GM19043 (cell line): Measurements from ENCODE around the gene KIF1A.

Source experiments
- ATAC-seq: cut with Tn5 transposase; IDR thresholded peaks from one replicate; pipeline ENCODE4 v1.9.1; 2021; ENCODE audit warnings: low read depth; ENCODE audit not compliant: unreplicated experiment

The KIF1A gene

GRCh38 chr2:240672701-240673190, 147.3 kb downstream of the KIF1A start:
- ATAC-seq = no peak

GRCh38 chr2:240672076-240672700, 147.8 kb downstream of the KIF1A start:
- ATAC-seq = no peak

- ATAC-seq = no peak
Measured at GRCh38 chr2:240670950-240671349, 149.1 kb downstream of the KIF1A start.

GRCh38 chr2:240670402-240670801, 149.6 kb downstream of the KIF1A start:
- ATAC-seq = no peak

GRCh38 chr2:240664622-240665021, 155.4 kb downstream of the KIF1A start:
- ATAC-seq = no peak
